Activated CD4-positive, alpha-beta T cell treated with anti-CD3 and anti-CD28 coated beads, Interleukin-2, amount 50 U/mL, for 1 hour (primary cell): ENCODE measurements around the gene WDPCP.
"Not testable (repeated sequence)": the region's sequence is repeated elsewhere in the genome, so short reads cannot be mapped to it uniquely, and the experiment has no call there.

Source experiments
- DNase-seq: peaks from one replicate; pipeline ENCODE4 v3.0.0-alpha.2; 2020

Gene WDPCP

DNA sequence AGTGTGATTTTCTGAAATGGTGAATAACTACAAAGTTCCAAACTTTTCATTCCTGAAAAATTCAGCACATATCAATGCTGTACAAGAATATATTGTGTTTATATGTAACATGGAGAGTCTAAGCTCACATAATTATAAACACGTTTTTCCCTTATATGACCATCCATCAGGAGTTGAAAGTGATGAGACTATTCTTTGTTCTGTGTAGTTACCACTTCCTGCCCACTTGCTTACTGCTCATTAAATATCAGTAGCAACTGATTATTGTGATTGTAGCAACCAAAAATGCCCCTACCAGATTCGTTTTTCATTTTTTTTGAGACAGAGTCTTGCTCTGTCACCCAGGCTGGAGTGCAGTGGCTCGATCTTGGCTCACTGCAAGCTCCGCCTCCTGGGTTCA, 506.9 kb downstream of the WDPCP start:
- no peak for DNase-seq

DNA sequence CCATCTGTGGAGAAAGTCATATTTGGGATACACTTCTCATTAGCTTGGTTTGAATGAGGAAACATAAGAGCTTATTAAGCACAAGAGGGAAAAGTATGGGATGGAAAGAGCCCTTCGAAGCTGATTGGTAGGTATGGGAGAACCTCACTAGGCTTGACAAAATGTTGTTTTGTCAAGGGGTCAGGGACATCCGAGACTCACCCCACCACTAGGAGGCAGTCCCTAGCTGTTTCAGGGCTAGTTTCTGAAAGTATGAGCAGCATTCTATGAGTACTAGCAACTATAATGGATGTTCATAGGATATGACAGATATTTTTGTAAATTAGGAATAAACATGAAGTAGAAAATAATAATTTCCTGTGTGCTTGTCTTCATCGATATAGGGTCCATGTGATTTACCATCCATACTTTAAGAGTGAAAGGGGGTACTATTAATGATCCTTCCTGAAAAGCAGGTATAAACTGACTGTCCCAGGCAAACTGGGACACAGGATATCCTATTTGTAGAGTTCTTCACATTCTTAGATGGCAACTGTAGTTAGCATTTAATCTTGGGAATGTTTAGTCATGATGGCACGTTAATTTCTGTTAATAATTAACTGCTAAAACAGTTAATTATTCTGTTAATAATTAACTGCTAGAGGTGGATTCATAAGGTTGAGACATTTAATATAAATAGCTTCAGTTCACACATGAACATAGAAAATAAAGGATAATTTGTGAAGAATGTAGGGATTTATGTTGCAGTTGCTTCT, 509.2 kb downstream of the WDPCP start:
- no peak for DNase-seq

DNA sequence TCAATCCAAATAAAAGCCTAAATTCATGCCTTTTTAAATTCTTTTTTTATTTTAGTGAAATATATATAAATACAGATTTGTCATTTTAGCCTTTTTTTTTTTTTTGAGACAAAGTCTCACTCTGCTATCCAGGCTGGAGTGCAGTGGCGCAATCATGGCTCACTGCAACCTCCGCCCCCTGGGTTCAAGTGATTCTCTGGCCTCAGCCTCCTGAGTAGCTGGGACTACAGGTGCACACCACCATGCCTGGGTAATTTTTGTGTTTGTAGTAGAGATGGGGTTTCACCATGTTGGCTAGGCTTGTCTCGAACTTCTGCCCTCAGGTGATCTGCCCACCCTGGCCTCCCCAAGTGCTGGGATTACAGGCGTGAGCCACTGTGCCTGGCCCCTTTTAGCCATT, 513.9 kb downstream of the WDPCP start:
- DNase-seq, result not testable (repeated sequence)

DNA sequence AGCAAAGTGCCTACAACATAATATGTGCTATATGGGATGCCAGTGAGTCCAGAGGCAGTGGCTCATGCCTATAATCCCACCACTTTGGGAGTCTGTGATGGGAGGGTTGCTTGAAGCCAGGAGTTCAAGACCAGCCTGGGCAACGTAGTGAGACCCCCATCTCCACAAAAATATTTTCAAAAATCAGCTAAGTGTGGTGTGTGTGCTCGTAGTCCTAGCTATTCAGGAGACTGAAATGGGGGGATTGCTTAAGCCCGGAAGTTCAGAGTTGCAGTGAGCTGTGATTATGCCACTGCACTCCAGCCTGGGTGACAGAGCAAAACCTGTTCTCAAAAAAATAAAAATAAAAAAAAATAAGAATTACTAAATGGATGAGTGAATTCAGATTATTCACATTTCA, 514.3 kb downstream of the WDPCP start:
- DNase-seq, result no peak

DNA sequence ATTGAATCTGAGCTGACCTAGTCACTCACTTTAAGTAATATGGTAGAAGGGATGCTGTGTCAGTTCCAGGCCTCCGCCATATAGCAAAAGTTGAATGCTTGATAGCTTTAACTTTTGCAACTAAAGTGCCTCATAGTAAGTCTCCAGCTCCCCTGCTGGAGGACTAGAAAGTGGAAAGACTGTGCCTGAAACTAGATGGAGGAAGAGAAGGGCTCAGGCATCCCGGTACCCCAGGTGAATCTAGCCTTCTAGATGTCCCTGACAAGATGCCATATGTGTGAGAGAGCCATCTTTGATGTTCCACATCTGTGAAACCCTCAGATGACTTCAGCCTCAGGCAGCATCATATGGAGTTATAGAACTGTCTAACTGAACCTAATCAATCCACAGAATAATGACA, 516.6 kb downstream of the WDPCP start:
- DNase-seq, result no peak
